IMR-90 (cell line): ENCODE results near the gene CTDSP2. TPM values are rescaled to one million over a fixed set of nuclear protein-coding genes. Genes with fewer than 3 reads are reported as not detected.
"Not testable (repeated sequence)": the region's sequence is repeated elsewhere in the genome, so short reads cannot be mapped to it uniquely, and the experiment has no call there.

Source experiments
- ATAC-seq: fragments of 200-7000 bp; cut with Tn5 transposase; 2 replicates; pipeline ENCODE4 v1.9.1; 2020; ENCODE audit warnings: low read depth, mild to moderate bottlenecking, moderate library complexity
- BruUV-seq: library from RNA; stranded (reverse); fragments of 400-500 nt; replicated peaks from 2 replicates; lab custom pipeline; 2021; lab: Mats Ljungman, UMichigan
- CTCF ChIA-PET: fragments of 300-600 bp; formaldehyde crosslinking; extraction: SDS; loops from one replicate; lab custom pipeline; 2021; ENCODE audit warnings: antibody characterized with exemption; lab: Yijun Ruan, JAX
- POLR2A ChIA-PET: fragments of 300-600 bp; sonication (Branson Sonifier 250); formaldehyde crosslinking; loops from one replicate; lab custom pipeline; 2022; ENCODE audit warnings: antibody characterized with exemption; ENCODE audit not compliant: unreplicated experiment; lab: Charles Lee
- DNase-seq: peaks from one replicate; pipeline ENCODE4 v3.0.0; 2013
- H2AFZ ChIP-seq: replicated peaks from 2 replicates; pipeline ENCODE3; 2013; ENCODE audit warnings: low read length, mild to moderate bottlenecking; ENCODE audit not compliant: poor library complexity
- H2AK5ac ChIP-seq: 2 replicates; pipeline ENCODE4 v1.6.1; 2013; ENCODE audit warnings: low read depth, low read length, inconsistent platforms
- H2AK9ac ChIP-seq: replicated peaks from 2 replicates; pipeline ENCODE3; 2013; ENCODE audit warnings: mild to moderate bottlenecking, low read depth, low read length, moderate library complexity; ENCODE audit not compliant: poor library complexity
- H2BK120ac ChIP-seq: 2 replicates; pipeline ENCODE4 v1.6.1; 2013; ENCODE audit warnings: low read depth, low read length, inconsistent platforms
- H2BK15ac ChIP-seq: 3 replicates; pipeline ENCODE4 v1.6.1; 2013; ENCODE audit warnings: low read depth, low read length, inconsistent platforms
- H2BK20ac ChIP-seq: 2 replicates; pipeline ENCODE4 v1.6.1; 2013; ENCODE audit warnings: low read depth, mild to moderate bottlenecking, inconsistent platforms, low read length, moderate library complexity
- H2BK5ac ChIP-seq: 2 replicates; pipeline ENCODE4 v1.6.1; 2013; ENCODE audit warnings: mild to moderate bottlenecking, low read depth, low read length, inconsistent platforms; ENCODE audit not compliant: poor library complexity, severe bottlenecking
- H3K14ac ChIP-seq: replicated peaks from 2 replicates; pipeline ENCODE4 v1.6.1; 2013; ENCODE audit warnings: low read depth, low read length, inconsistent platforms
- H3K18ac ChIP-seq: 2 replicates; pipeline ENCODE4 v1.6.1; 2013; ENCODE audit warnings: low read depth, low read length, control low read depth
- H3K23ac ChIP-seq: 2 replicates; pipeline ENCODE4 v1.6.1; 2013; ENCODE audit warnings: low read depth, low read length, inconsistent platforms
- H3K27ac ChIP-seq: 2 replicates; pipeline ENCODE4 v1.5.1; 2013; ENCODE audit warnings: mild to moderate bottlenecking, control low read depth, low read length; ENCODE audit not compliant: insufficient read depth
- H3K27me3 ChIP-seq: 2 replicates; pipeline ENCODE4 v1.6.1; 2013; ENCODE audit warnings: low read length; ENCODE audit not compliant: control insufficient read depth, insufficient read depth
- H3K36me3 ChIP-seq: 2 replicates; pipeline ENCODE4 v1.6.1; 2013; ENCODE audit warnings: low read length, mixed read lengths; ENCODE audit not compliant: control insufficient read depth, insufficient read depth
- H3K4ac ChIP-seq: 2 replicates; pipeline ENCODE4 v1.6.1; 2013; ENCODE audit warnings: low read depth, low read length, inconsistent platforms
- H3K4me1 ChIP-seq: 2 replicates; pipeline ENCODE4 v1.6.1; 2013; ENCODE audit warnings: low read length, mixed read lengths; ENCODE audit not compliant: control insufficient read depth, insufficient read depth
- H3K4me2 ChIP-seq: 2 replicates; pipeline ENCODE4 v1.6.1; 2013; ENCODE audit warnings: low read depth, mild to moderate bottlenecking, control low read depth, low read length, moderate library complexity
- H3K4me3 ChIP-seq: 2 replicates; pipeline ENCODE4 v1.5.1; 2013; ENCODE audit warnings: low read depth, mild to moderate bottlenecking, control low read depth, low read length, moderate library complexity; ENCODE audit not compliant: insufficient read depth
- H3K56ac ChIP-seq: 2 replicates; pipeline ENCODE4 v1.6.1; 2013; ENCODE audit warnings: low read length, inconsistent platforms; ENCODE audit not compliant: insufficient read depth; ENCODE audit errors: extremely low read depth
- H3K79me1 ChIP-seq, 2 experiments: 2 replicates each; pipeline ENCODE4 v1.6.1; 2013; ENCODE audit warnings: low read length in 2 of 2, inconsistent platforms in 1 of 2, low read depth in 1 of 2
- H3K9ac ChIP-seq: 2 replicates; pipeline ENCODE4 v1.6.1; 2013; ENCODE audit warnings: low read depth, low read length, control low read depth
- H3K9me1 ChIP-seq: 2 replicates; pipeline ENCODE4 v1.6.1; 2013; ENCODE audit warnings: low read length, inconsistent platforms; ENCODE audit not compliant: insufficient read depth
- H3K9me3 ChIP-seq: 2 replicates; pipeline ENCODE4 v1.6.1; 2013; ENCODE audit warnings: low read length; ENCODE audit not compliant: control insufficient read depth, insufficient read depth
- H4K20me1 ChIP-seq: 2 replicates; pipeline ENCODE4 v1.6.1; 2013; ENCODE audit warnings: low read length, inconsistent platforms; ENCODE audit not compliant: insufficient read depth
- H4K5ac ChIP-seq: 2 replicates; pipeline ENCODE4 v1.6.1; 2013; ENCODE audit warnings: mild to moderate bottlenecking, low read depth, low read length, control low read depth
- H4K8ac ChIP-seq, 2 experiments: 2 replicates each; pipeline ENCODE4 v1.6.1; 2013; ENCODE audit warnings: low read depth in 2 of 2, low read length in 2 of 2, control low read depth in 1 of 2, inconsistent platforms in 1 of 2
- H4K91ac ChIP-seq: 2 replicates; pipeline ENCODE4 v1.6.1; 2013; ENCODE audit warnings: low read depth, low read length, inconsistent platforms; ENCODE audit not compliant: insufficient read depth
- CEBPB ChIP-seq: IDR thresholded peaks from 2 replicates; pipeline ENCODE4 v1.6.1; 2012; ENCODE audit warnings: low read depth, low read length, improper control_type of control experiment
- MAFK ChIP-seq: IDR thresholded peaks from 2 replicates; pipeline ENCODE4 v1.6.1; 2012; ENCODE audit warnings: low read depth, low read length, improper control_type of control experiment
- MAZ ChIP-seq: IDR thresholded peaks from 2 replicates; pipeline ENCODE4 v1.6.1; 2012; ENCODE audit warnings: low read depth, mild to moderate bottlenecking, low read length, improper control_type of control experiment, moderate library complexity, borderline replicate concordance
- MXI1 ChIP-seq: IDR thresholded peaks from 2 replicates; pipeline ENCODE4 v1.6.1; 2012; ENCODE audit warnings: low read depth, mild to moderate bottlenecking, low read length, moderate library complexity, borderline replicate concordance
- RAD21 ChIP-seq: IDR thresholded peaks from 2 replicates; pipeline ENCODE4 v1.6.1; 2012; ENCODE audit warnings: low read length, improper control_type of control experiment
- WGBS, 2 experiments: methylation state at CpG; one replicate each; pipeline versions ENCODE4 v1.1.5 to v1.1.7; 2013; ENCODE audit warnings: missing lambda C conversion rate in 2 of 2; ENCODE audit not compliant: insufficient read length in 1 of 2; ENCODE audit errors: extremely low coverage in 2 of 2; 5-methylcytosine and 5-hydroxymethylcytosine counted together
- dilution Hi-C: fragments of 300-500 bp; cut with HindIII; formaldehyde crosslinking; loops from one replicate; pipeline ENCODE4 v1.14.3; 2018; ENCODE audit warnings: low sequenced_read_pairs; ENCODE audit not compliant: unreplicated experiment
- in situ Hi-C: fragments of 300-500 bp; cut with MboI; formaldehyde crosslinking; loops from 3 replicates; pipeline ENCODE4 v1.14.3; 2019; ENCODE audit warnings: low sequenced_read_pairs, inconsistent platforms, mixed read lengths
- intact Hi-C: fragments of 100-400 bp; cut with micrococcal nuclease; formaldehyde crosslinking; loops from 2 replicates; pipeline ENCODE4 v1.10.0; 2022
- polyA plus RNA-seq, 3 experiments: library from polyadenylated mRNA; depleted of rRNA; stranded (reverse); fragments of >200 nt; gene quantifications; 2 replicates each; pipeline ENCODE4 v1.2.3, GENCODE V29; 2012; ENCODE audit warnings: low replicate concordance in 1 of 3
- total RNA-seq: library from RNA; depleted of rRNA; stranded (reverse); fragments of >200 nt; gene quantifications from 2 replicates; pipeline ENCODE4 v1.2.3, GENCODE V29; 2012

CTDSP2 gene
- total and polyA plus RNA-seq, 2 of the 4 experiments (the other 2 are of a cell fraction) = 114 to 156 TPM

DNA sequence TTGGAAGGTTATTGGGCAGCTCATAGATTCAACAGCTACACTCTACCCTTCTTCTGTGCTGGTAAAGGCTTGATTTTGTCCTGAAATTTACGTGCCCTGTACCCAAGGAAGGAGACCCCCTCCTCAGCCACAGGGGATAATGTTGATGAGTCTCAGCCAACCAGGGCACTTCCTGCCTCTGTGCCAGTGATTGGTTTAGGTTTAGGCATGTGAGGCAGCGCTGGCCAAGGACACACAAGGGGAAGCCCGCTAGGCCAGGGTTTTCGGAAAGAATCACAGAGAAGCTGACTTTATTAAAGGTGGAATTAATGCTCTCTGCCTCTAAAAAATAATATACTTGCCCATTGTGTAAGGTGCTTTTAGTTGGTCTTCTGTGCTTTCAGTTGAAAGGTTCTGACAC lies 15.4 kb upstream of the CTDSP2 start:
- Histone ChIP-seq H4K5ac (no peak overlapping the region), H3K79me1 (peaks cover 4 to 13% of the 10 kb centered on the region in 2 experiments), H3K27me3 (no peaks in the 10 kb centered on the region), H2BK20ac (0 out of 2 replicates have a peak overlapping the region, but pooled peaks have one; percentile 17), H2AK9ac (no peak overlapping the region), H3K4me3 (no peak overlapping the region), H3K14ac (peak overlapping the region; percentile 31; the same call in 1 of the 2 replicates), H3K9ac (no peak overlapping the region), H3K36me3 (no peaks in the 10 kb centered on the region), H3K56ac (no peak overlapping the region; the same call in 1 of the 2 replicates), H3K27ac (no peak overlapping the region), H3K4me1 (peaks cover 12% of the 10 kb centered on the region), H2AFZ (peak overlapping the region; percentile 39), H2BK120ac (no peak overlapping the region), H3K18ac (no peak overlapping the region), H3K9me3 (no peaks in the 10 kb centered on the region), H3K23ac (0 out of 2 replicates have a peak overlapping the region, but pooled peaks have one; percentile 13), H3K9me1 (peaks cover 13% of the 10 kb centered on the region; the same call in 1 of the 2 replicates), H4K20me1 (no peaks in the 10 kb centered on the region), H4K91ac (no peak overlapping the region), H3K4ac (no peak overlapping the region), H2BK15ac (no peak overlapping the region), H3K4me2 (no peak overlapping the region), H4K8ac (no peak overlapping the region), H2BK5ac (no peak overlapping the region), H2AK5ac (peak overlapping the region; percentile 28)
- in situ Hi-C loops (no loop called here), dilution Hi-C loops (no loop called here), intact Hi-C loops (no loop called here)
- ChIA-PET CTCF (interaction anchor here (0.6 kb wide), 1 partner anchor 554 kb away, joined by 4 read pairs; no protein-coding TSS in a partner anchor), POLR2A (no interaction called here)
- ATAC-seq (no peak), DNase-seq (no peak)
- WGBS, 2 experiments = no CpG with 5 or more reads among the region's 4 CpGs
- no peak for TF ChIP-seq MAZ
- TF ChIP-seq MAFK = no peak
- TF ChIP-seq MXI1 = no peak
- TF ChIP-seq CEBPB = no peak
- no peak for TF ChIP-seq RAD21
- no TSS peak for BruUV-seq

DNA sequence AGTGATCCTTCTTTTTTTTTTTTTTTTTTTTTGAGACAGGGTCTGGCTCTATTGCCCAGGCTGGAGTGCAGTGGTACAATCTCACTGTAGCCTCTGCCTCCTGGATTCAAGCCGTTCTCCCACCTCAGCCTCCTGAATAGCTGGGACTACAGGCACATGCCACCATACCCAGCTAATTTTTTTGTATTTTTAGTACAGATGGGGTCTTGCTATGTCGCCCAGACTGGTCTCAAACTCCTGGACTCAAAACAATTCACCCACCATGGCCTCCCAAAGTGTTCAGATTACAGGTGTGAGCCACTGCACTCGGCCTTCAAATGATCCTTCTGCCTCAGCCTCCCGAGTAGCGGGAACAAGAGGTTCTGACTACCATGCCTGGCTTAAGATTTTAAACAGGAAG lies 14.4 kb upstream of the CTDSP2 start:
- H4K20me1 ChIP-seq, H3K4me2 ChIP-seq, H3K4ac ChIP-seq, H2BK20ac ChIP-seq, H2BK120ac ChIP-seq, H3K27ac ChIP-seq, H2AK5ac ChIP-seq, H3K36me3 ChIP-seq, H3K56ac ChIP-seq, H4K91ac ChIP-seq, H2AK9ac ChIP-seq, DNase-seq, H3K27me3 ChIP-seq, H3K23ac ChIP-seq, ATAC-seq, H2BK15ac ChIP-seq, BruUV-seq, H4K8ac ChIP-seq, H3K14ac ChIP-seq, H2BK5ac ChIP-seq, H4K5ac ChIP-seq, H3K4me3 ChIP-seq, H3K18ac ChIP-seq, POLR2A ChIA-PET, H3K9ac ChIP-seq, dilution Hi-C loops, in situ Hi-C loops, intact Hi-C loops, CTCF ChIA-PET, H3K9me3 ChIP-seq, H2AFZ ChIP-seq: not testable (repeated sequence)
- no CpG with 5 or more reads among the region's 5 CpGs for WGBS, 2 experiments
- peaks cover 12% of the 10 kb centered on the region for H3K4me1 ChIP-seq
- H3K79me1 ChIP-seq = peaks cover 4 to 13% of the 10 kb centered on the region in 2 experiments
- peaks cover 13% of the 10 kb centered on the region; the same call in 1 of the 2 replicates for H3K9me1 ChIP-seq
